ENCODE measurements around the gene ABCA2.
A peak's percentile ranks its signal among the peaks of the same experiment; 100 is the strongest.

ABCA2 gene

DNA sequence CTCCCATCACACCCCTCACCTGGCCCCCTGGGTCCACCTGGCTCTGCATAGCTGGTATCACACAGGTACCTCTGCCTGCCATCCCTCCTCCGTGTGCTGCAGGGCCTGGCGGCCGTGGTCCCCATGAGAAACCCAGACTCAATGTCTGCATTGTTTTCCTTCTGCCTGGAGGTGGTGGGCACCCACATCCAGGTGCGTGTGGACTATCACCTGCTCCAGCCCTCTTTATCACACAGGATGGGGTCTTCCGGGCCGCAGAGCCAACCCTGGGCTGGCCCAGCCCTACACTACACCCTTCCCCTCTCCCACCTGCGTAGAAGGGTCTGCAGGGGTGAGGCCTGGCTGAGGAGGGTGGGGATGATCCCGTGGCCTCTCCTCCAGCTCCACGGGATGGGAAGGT is 10.9 kb upstream of the ABCA2 start:
- H3K36me3 ChIP-seq (ENCODE audit: control insufficient read depth in 1 of 2, insufficient read depth in 2 of 2, low read length in 2 of 2): no peaks in the 10 kb centered on the region
- H3K4me2 ChIP-seq (ENCODE audit: low read length): no peak overlapping the region
- H3K23ac ChIP-seq (ENCODE audit: low read length): no peak overlapping the region
- H3K27ac ChIP-seq (ENCODE audit: low read depth, low read length): no peak overlapping the region
- no peak overlapping the region for H4K91ac ChIP-seq (ENCODE audit: low read depth, low read length)
- no peak overlapping the region for H2BK5ac ChIP-seq (ENCODE audit: low read depth, low read length, poor library complexity)
- no peak overlapping the region for H3K18ac ChIP-seq (ENCODE audit: low read length)
- H2AK5ac ChIP-seq (ENCODE audit: low read length): no peak overlapping the region
- WGBS (ENCODE audit: extremely low coverage, insufficient coverage, insufficient read length): no CpG with 5 or more reads among the region's 9 CpGs
- H3K9ac ChIP-seq (ENCODE audit: low read length): no peak overlapping the region
- H3K27me3 ChIP-seq (ENCODE audit: insufficient read depth, low read length): no peaks in the 10 kb centered on the region
- H2BK12ac ChIP-seq (ENCODE audit: low read length): no peak overlapping the region
- H2AFZ ChIP-seq (ENCODE audit: insufficient read depth, low read length, poor library complexity): no peak overlapping the region
- no peaks in the 10 kb centered on the region for H3K4me1 ChIP-seq (ENCODE audit: control insufficient read depth in 1 of 2, insufficient read depth in 2 of 2, low read length in 2 of 2)
- H3K4ac ChIP-seq (ENCODE audit: low read depth, low read length): no peak overlapping the region
- H3K4me3 ChIP-seq (ENCODE audit: low read depth, low read length): no peak overlapping the region
- no peak for DNase-seq
- no peaks in the 10 kb centered on the region for H3K79me1 ChIP-seq (ENCODE audit: low read length)
- peaks cover 5% of the 10 kb centered on the region for H3K9me3 ChIP-seq (ENCODE audit: insufficient read depth, low read depth, low read length)
- no peak overlapping the region for H2BK120ac ChIP-seq (ENCODE audit: insufficient read depth, low read length, poor library complexity)
- no peak overlapping the region for H4K8ac ChIP-seq (ENCODE audit: low read depth, low read length)
- H3K14ac ChIP-seq (ENCODE audit: low read length): no peak overlapping the region
- H3K79me2 ChIP-seq (ENCODE audit: control insufficient read depth, insufficient read depth, low read length, poor library complexity): no peaks in the 10 kb centered on the region
- H4K12ac ChIP-seq (ENCODE audit: low read depth, low read length): no peak overlapping the region

GRCh38 chr9:137037483-137037882 is 9.4 kb upstream of the ABCA2 start:
- Histone ChIP-seq H3K79me1 (ENCODE audit: low read length) (no peaks in the 10 kb centered on the region), H2AFZ (ENCODE audit: insufficient read depth, low read length, poor library complexity) (no peak overlapping the region), H3K9ac (ENCODE audit: low read length) (no peak overlapping the region), H2BK120ac (ENCODE audit: insufficient read depth, low read length, poor library complexity) (no peak overlapping the region), H3K27me3 (ENCODE audit: insufficient read depth, low read length) (no peaks in the 10 kb centered on the region), H3K9me3 (ENCODE audit: insufficient read depth, low read depth, low read length) (peaks cover 5% of the 10 kb centered on the region), H3K4me3 (ENCODE audit: low read depth, low read length) (no peak overlapping the region), H3K23ac (ENCODE audit: low read length) (no peak overlapping the region), H3K36me3 (ENCODE audit: control insufficient read depth in 1 of 2, insufficient read depth in 2 of 2, low read length in 2 of 2) (no peaks in the 10 kb centered on the region), H3K4me2 (ENCODE audit: low read length) (no peak overlapping the region), H4K8ac (ENCODE audit: low read depth, low read length) (no peak overlapping the region), H3K18ac (ENCODE audit: low read length) (no peak overlapping the region), H2AK5ac (ENCODE audit: low read length) (no peak overlapping the region), H3K4me1 (ENCODE audit: control insufficient read depth in 1 of 2, insufficient read depth in 2 of 2, low read length in 2 of 2) (no peaks in the 10 kb centered on the region), H3K4ac (ENCODE audit: low read depth, low read length) (no peak overlapping the region), H4K91ac (ENCODE audit: low read depth, low read length) (no peak overlapping the region), H3K14ac (ENCODE audit: low read length) (no peak overlapping the region), H3K79me2 (ENCODE audit: control insufficient read depth, insufficient read depth, low read length, poor library complexity) (no peaks in the 10 kb centered on the region), H3K27ac (ENCODE audit: low read depth, low read length) (no peak overlapping the region), H4K12ac (ENCODE audit: low read depth, low read length) (no peak overlapping the region), H2BK12ac (ENCODE audit: low read length) (no peak overlapping the region), H2BK5ac (ENCODE audit: low read depth, low read length, poor library complexity) (no peak overlapping the region)
- no peak for DNase-seq
- WGBS (ENCODE audit: extremely low coverage, insufficient coverage, insufficient read length): no CpG with 5 or more reads among the region's 10 CpGs

DNA sequence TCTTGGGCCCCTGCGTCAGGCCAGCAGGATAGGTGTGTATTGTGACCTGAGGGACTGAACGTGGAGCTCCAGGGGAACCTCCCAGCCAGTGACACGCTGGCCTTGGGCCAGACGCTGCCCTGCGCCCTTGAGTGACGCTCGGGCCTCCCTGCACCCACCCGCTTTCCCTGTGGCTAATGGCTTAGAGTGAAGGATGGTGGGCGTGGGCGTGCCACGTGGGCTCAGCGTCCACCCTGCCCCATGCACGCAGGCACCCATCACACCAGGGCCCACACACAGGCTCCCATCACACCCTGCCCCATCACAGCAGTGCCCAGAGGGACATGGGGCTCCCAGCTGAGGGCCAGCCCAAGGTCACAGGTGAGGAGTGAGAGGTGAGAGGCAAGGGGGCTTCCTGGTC is 9.0 kb upstream of the ABCA2 start:
- DNase-seq: no peak
- no peak overlapping the region for H3K4ac ChIP-seq (ENCODE audit: low read depth, low read length)
- H4K12ac ChIP-seq (ENCODE audit: low read depth, low read length): no peak overlapping the region
- H2BK5ac ChIP-seq (ENCODE audit: low read depth, low read length, poor library complexity): no peak overlapping the region
- no peak overlapping the region for H3K23ac ChIP-seq (ENCODE audit: low read length)
- no peak overlapping the region for H4K8ac ChIP-seq (ENCODE audit: low read depth, low read length)
- H3K4me3 ChIP-seq (ENCODE audit: low read depth, low read length): peak overlapping the region; percentile 43
- no peak overlapping the region for H2AK5ac ChIP-seq (ENCODE audit: low read length)
- H3K4me2 ChIP-seq (ENCODE audit: low read length): no peak overlapping the region
- H2BK120ac ChIP-seq (ENCODE audit: insufficient read depth, low read length, poor library complexity): no peak overlapping the region
- H3K9me3 ChIP-seq (ENCODE audit: insufficient read depth, low read depth, low read length): peaks cover 5% of the 10 kb centered on the region
- no peak overlapping the region for H3K27ac ChIP-seq (ENCODE audit: low read depth, low read length)
- H3K36me3 ChIP-seq (ENCODE audit: control insufficient read depth in 1 of 2, insufficient read depth in 2 of 2, low read length in 2 of 2): no peaks in the 10 kb centered on the region
- no peaks in the 10 kb centered on the region for H3K79me1 ChIP-seq (ENCODE audit: low read length)
- H4K91ac ChIP-seq (ENCODE audit: low read depth, low read length): no peak overlapping the region
- H3K14ac ChIP-seq (ENCODE audit: low read length): no peak overlapping the region
- H3K18ac ChIP-seq (ENCODE audit: low read length): no peak overlapping the region
- no peak overlapping the region for H2AFZ ChIP-seq (ENCODE audit: insufficient read depth, low read length, poor library complexity)
- H3K4me1 ChIP-seq (ENCODE audit: control insufficient read depth in 1 of 2, insufficient read depth in 2 of 2, low read length in 2 of 2): no peaks in the 10 kb centered on the region
- H3K27me3 ChIP-seq (ENCODE audit: insufficient read depth, low read length): no peaks in the 10 kb centered on the region
- H3K9ac ChIP-seq (ENCODE audit: low read length): no peak overlapping the region
- H2BK12ac ChIP-seq (ENCODE audit: low read length): no peak overlapping the region
- no peaks in the 10 kb centered on the region for H3K79me2 ChIP-seq (ENCODE audit: control insufficient read depth, insufficient read depth, low read length, poor library complexity)
- WGBS (ENCODE audit: extremely low coverage, insufficient coverage, insufficient read length): no CpG with 5 or more reads among the region's 13 CpGs

GRCh38 chr9:137035937-137036336 is 7.9 kb upstream of the ABCA2 start:
- no CpG with 5 or more reads among the region's 8 CpGs for WGBS (ENCODE audit: extremely low coverage, insufficient coverage, insufficient read length)
- no peak for DNase-seq
- no peak overlapping the region for H4K12ac ChIP-seq (ENCODE audit: low read depth, low read length)

More at GRCh38 chr9:137035937-137036336, 7.9 kb upstream of the ABCA2 start:
- peaks cover 3% of the 10 kb centered on the region for H3K9me3 ChIP-seq (ENCODE audit: insufficient read depth, low read depth, low read length)
- no peak overlapping the region for H3K4me3 ChIP-seq (ENCODE audit: low read depth, low read length)
- no peaks in the 10 kb centered on the region for H3K79me2 ChIP-seq (ENCODE audit: control insufficient read depth, insufficient read depth, low read length, poor library complexity)
- no peak overlapping the region for H3K4me2 ChIP-seq (ENCODE audit: low read length)
- H3K4me1 ChIP-seq (ENCODE audit: control insufficient read depth in 1 of 2, insufficient read depth in 2 of 2, low read length in 2 of 2): no peaks in the 10 kb centered on the region
- H2AFZ ChIP-seq (ENCODE audit: insufficient read depth, low read length, poor library complexity): no peak overlapping the region
- no peak overlapping the region for H3K18ac ChIP-seq (ENCODE audit: low read length)
- H3K14ac ChIP-seq (ENCODE audit: low read length): no peak overlapping the region
- no peak overlapping the region for H2BK5ac ChIP-seq (ENCODE audit: low read depth, low read length, poor library complexity)
- H3K23ac ChIP-seq (ENCODE audit: low read length): no peak overlapping the region
- H2AK5ac ChIP-seq (ENCODE audit: low read length): no peak overlapping the region
- no peaks in the 10 kb centered on the region for H3K27me3 ChIP-seq (ENCODE audit: insufficient read depth, low read length)
- H2BK120ac ChIP-seq (ENCODE audit: insufficient read depth, low read length, poor library complexity): no peak overlapping the region
- no peak overlapping the region for H4K8ac ChIP-seq (ENCODE audit: low read depth, low read length)
- H3K9ac ChIP-seq (ENCODE audit: low read length): no peak overlapping the region
- H3K4ac ChIP-seq (ENCODE audit: low read depth, low read length): no peak overlapping the region
- no peaks in the 10 kb centered on the region for H3K79me1 ChIP-seq (ENCODE audit: low read length)
- no peak overlapping the region for H4K91ac ChIP-seq (ENCODE audit: low read depth, low read length)
- no peak overlapping the region for H3K27ac ChIP-seq (ENCODE audit: low read depth, low read length)
- no peak overlapping the region for H2BK12ac ChIP-seq (ENCODE audit: low read length)
- H3K36me3 ChIP-seq (ENCODE audit: control insufficient read depth in 1 of 2, insufficient read depth in 2 of 2, low read length in 2 of 2): no peaks in the 10 kb centered on the region
